SK-N-SH (cell line): ENCODE measurements around the gene TBCD.

Experiments
- CTCF ChIP-seq: fragments of 200-600 bp; sonication (generic); IDR thresholded peaks from 2 replicates; pipeline ENCODE4 v1.6.1; 2017; ENCODE audit warnings: antibody characterized with exemption, mild to moderate bottlenecking, moderate library complexity
- GABPA ChIP-seq: IDR thresholded peaks from 2 replicates; pipeline ENCODE4 v1.4.0; 2012; ENCODE audit warnings: low read depth, mild to moderate bottlenecking
- REST ChIP-seq: IDR thresholded peaks from 2 replicates; pipeline ENCODE4 v1.6.1; 2012; ENCODE audit warnings: mild to moderate bottlenecking, low read depth, low read length, moderate library complexity
- RFX5 ChIP-seq: IDR thresholded peaks from 2 replicates; pipeline ENCODE4 v1.6.1; 2012; ENCODE audit warnings: mild to moderate bottlenecking, improper control_type of control experiment, low read length
- USF2 ChIP-seq: fragments of 150-350 bp; IDR thresholded peaks from 2 replicates; pipeline ENCODE4 v1.6.1; 2017; ENCODE audit warnings: antibody characterized with exemption, low read length, low read depth, borderline replicate concordance
- YY1 ChIP-seq: IDR thresholded peaks from 2 replicates; pipeline ENCODE4 v1.4.0; 2012; ENCODE audit warnings: low read depth, mild to moderate bottlenecking

- no peak for TF ChIP-seq CTCF
- TF ChIP-seq REST: no peak
- TF ChIP-seq YY1: no peak
- no peak for TF ChIP-seq RFX5
- no peak for TF ChIP-seq GABPA
- no peak for TF ChIP-seq USF2
Observed at GRCh38 chr17:82961366-82962162, 209.7 kb downstream of the TBCD start.
